Right lobe of liver (tissue), 6 donors: Measurements from ENCODE around the gene NDUFS6. TPM values are rescaled to one million over a fixed set of nuclear protein-coding genes. Genes with fewer than 3 reads are reported as not detected.

Experiments
- ATAC-seq, 4 donors: fragments of 200-7000 bp; cut with Tn5 transposase; one replicate each; pipeline ENCODE4 v1.9.1; 2020; ENCODE audit warnings: mild to moderate bottlenecking in 4 of 4, moderate library complexity in 4 of 4
- DNase-seq, 3 donors: peaks; one replicate each; pipeline ENCODE4 v3.0.0-alpha.2; 2020
- H3K27ac ChIP-seq, 3 donors: fragments of 200-600 bp; one replicate each; pipeline ENCODE4 v1.8.0; 2022
- H3K27me3 ChIP-seq, 2 donors: fragments of 200-600 bp; one replicate each; pipeline ENCODE4 v1.8.0; 2022
- H3K36me3 ChIP-seq, 4 donors: fragments of 200-600 bp; sonication (generic) in 1 of 4; one replicate each; pipeline versions ENCODE4 v1.5.1 to v1.8.0; 2017 to 2022; ENCODE audit warnings: control low read depth in 1 of 4
- H3K4me1 ChIP-seq, 4 donors: fragments of 200-600 bp; sonication (generic) in 1 of 4; one replicate each; pipeline versions ENCODE4 v1.5.1 to v1.8.0; 2017 to 2022; ENCODE audit warnings: control low read depth in 1 of 4
- H3K4me3 ChIP-seq, 3 donors: fragments of 200-600 bp; one replicate each; pipeline ENCODE4 v1.8.0; 2022
- H3K9me3 ChIP-seq, 4 donors: fragments of 200-600 bp; sonication (generic) in 1 of 4; one replicate each; pipeline versions ENCODE4 v1.5.1 to v1.8.0; 2017 to 2022; ENCODE audit warnings: control low read depth in 1 of 4
- CTCF ChIP-seq, 4 donors: fragments of 200-600 bp in 3 of 4; fragments of 450-650 bp in 1 of 4; IDR thresholded peaks; one replicate each; pipeline versions ENCODE4 v1.5.1 to v1.8.0; 2016 to 2022; ENCODE audit warnings: antibody characterized with exemption in 4 of 4, mild to moderate bottlenecking in 2 of 4
- POLR2A ChIP-seq: fragments of 450-650 bp; IDR thresholded peaks from one replicate; pipeline ENCODE4 v1.6.1; 2017; ENCODE audit warnings: antibody characterized with exemption, mild to moderate bottlenecking
- WGBS: methylation state at CpG from one replicate; pipeline ENCODE4 v1.1.6; 2018; ENCODE audit warnings: low coverage, low lambda C conversion rate; ENCODE audit not compliant: insufficient coverage; ENCODE audit errors: missing lambda C conversion rate; 5-methylcytosine and 5-hydroxymethylcytosine counted together
- intact Hi-C, 2 donors: fragments of 100-400 bp; cut with DNase I; formaldehyde crosslinking; loops; one replicate each; pipeline versions ENCODE4 v1.11.2 to v1.14.1; 2022
- total RNA-seq, 6 experiments: library from RNA; depleted of rRNA in 2 of 6; stranded (reverse); fragments of >200 nt in 2 of 6; fragmentation: NEBNext Ultra II Directional in 3 of 6; extraction: Animal tissue kit (Norgen Biotek cat#: 25700) in 3 of 6; gene quantifications; one replicate each; pipeline versions ENCODE4 v1.1.0 to v1.2.4, GENCODE V29; 2016 to 2023
- donor health status: DM: no; HTN: yes; CAD: no.
- donor health status: DM: no; HTN: no; CAD: no.
- donor health status: DM: no; HTN: no; CAD: no.
- donor health status: DM: no; HTN: yes; CAD: no.
- donor health status: DM: no; HTN: yes; CAD: no.

Gene NDUFS6
- total RNA-seq, 6 experiments from 2014 or later, result 16.5 to 57.5 (median 23.7) TPM

DNA sequence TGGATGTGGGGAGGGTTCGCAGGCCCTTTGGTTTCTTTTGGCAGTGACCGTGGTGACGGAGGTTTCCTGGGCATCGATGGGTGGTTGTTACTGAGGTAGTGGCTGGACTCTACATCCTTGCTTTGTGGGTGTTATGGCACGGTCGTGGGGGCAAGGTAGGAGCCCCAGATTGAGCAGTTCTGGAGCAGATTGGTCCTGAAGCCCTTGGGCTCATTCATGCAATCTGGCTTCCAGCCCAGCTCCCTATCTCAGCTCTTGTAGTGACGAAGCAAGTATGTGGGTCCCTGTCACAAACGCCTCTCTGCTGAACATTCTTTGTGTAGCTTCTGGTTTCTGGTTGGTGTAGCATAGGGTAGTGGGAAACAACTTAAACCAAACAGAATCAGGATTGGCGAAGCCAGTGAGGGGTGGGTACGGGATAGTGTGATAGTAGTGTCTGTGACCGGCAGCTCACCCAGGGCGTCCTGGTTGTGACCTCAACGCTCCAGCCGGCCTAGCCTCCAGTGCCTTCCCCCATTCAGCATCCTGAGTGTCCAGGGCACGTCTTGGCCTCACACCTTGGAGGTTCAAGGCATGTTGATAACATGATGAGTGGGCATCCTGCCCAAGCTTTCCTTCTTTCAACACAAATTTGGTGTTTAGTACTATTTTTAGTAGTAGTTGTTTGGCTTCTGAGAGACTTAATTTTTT is 2.9 kb downstream of the NDUFS6 start:
- no peak for DNase-seq

DNA sequence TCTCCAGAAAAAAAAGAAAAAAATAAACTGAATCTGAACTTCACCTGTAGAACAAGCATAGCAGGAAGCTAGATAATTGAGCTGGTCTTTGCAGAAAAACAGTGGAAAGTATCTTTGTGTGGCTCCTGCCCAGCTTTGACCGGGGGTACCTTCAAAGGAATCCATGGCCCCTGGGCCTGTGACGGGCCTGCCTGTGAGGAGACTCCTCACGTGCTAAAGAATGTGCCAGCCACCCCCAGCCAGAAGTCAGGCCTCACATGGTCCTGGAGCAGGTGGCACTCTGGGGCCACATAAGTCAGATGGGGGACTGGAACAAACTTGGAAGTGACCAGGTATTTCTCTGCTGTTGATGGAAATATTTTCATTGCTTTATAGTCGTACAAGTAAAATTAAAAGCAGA is 4.1 kb downstream of the NDUFS6 start:
- peaks cover 0 to 8% (median 3%) of the 10 kb centered on the region in 4 donors for H3K4me1 ChIP-seq
- ATAC-seq, result no peak

More for the DNA sequence above, 2.9 kb downstream of the NDUFS6 start:
- peaks cover 0 to 56% (median 24%) of the 10 kb centered on the region in 4 donors for H3K36me3 ChIP-seq
- no peak overlapping the region for H3K4me3 ChIP-seq
- ATAC-seq, result no peak
- intact Hi-C loops, result no loop called here
- no peaks in the 10 kb centered on the region for H3K9me3 ChIP-seq
- H3K27me3 ChIP-seq, result no peaks in the 10 kb centered on the region
- H3K4me1 ChIP-seq, result peaks cover 0 to 8% (median 3%) of the 10 kb centered on the region in 4 donors
- WGBS, result 100% methylated on average over 3 of the region's 15 CpGs
- no peak overlapping the region for H3K27ac ChIP-seq
- TF ChIP-seq CTCF (IDR thresholded peaks at IDR 0.05) (no peak), POLR2A (no peak)

GRCh38 chr5:1805736-1806135 is 4.5 kb downstream of the NDUFS6 start:
- Histone ChIP-seq H3K9me3 (no peaks in the 10 kb centered on the region), H3K4me1 (peaks cover 0 to 8% (median 3%) of the 10 kb centered on the region in 4 donors), H3K27me3 (no peaks in the 10 kb centered on the region), H3K27ac (no peak overlapping the region), H3K4me3 (no peak overlapping the region), H3K36me3 (peaks cover 0 to 71% (median 30%) of the 10 kb centered on the region in 4 donors)
- no peak for ATAC-seq
- intact Hi-C loops, result no loop called here
- TF ChIP-seq POLR2A (no peak), CTCF (IDR thresholded peaks at IDR 0.05) (no peak)
- WGBS, result 97% methylated on average over 10 of the region's 10 CpGs
- DNase-seq, result no peak

More for the DNA sequence above, 4.1 kb downstream of the NDUFS6 start:
- Histone ChIP-seq H3K9me3 (no peaks in the 10 kb centered on the region), H3K4me3 (no peak overlapping the region), H3K36me3 (peaks cover 0 to 67% (median 30%) of the 10 kb centered on the region in 4 donors), H3K27me3 (no peaks in the 10 kb centered on the region), H3K27ac (no peak overlapping the region)
- DNase-seq, result no peak
- intact Hi-C loops, result no loop called here
- 83% methylated on average over 1 of the region's 4 CpGs for WGBS
- no peak for TF ChIP-seq CTCF (IDR thresholded peaks at IDR 0.05)
- no peak for TF ChIP-seq POLR2A

DNA sequence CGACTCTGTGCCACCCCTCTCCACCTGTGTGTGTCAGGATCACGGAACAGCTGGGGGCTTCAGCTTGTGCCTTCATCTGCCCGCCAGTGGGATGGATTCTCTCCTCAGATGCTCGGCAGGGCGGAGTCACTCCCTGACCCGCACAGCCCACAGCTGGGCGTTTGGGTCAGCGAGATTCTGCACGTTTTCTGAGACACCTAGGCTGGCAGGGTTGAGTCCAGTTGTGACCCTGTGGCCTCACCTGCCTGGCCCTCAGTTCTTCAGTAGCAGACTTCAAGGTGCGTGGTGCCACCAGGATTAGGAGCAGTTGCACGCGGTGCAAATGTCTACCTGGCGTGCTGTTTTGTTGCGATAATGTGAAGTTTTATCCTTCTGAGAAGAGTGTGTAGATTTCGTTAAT is 5.0 kb downstream of the NDUFS6 start:
- Histone ChIP-seq H3K4me3 (no peak overlapping the region), H3K36me3 (peaks cover 0 to 75% (median 33%) of the 10 kb centered on the region in 4 donors), H3K27ac (no peak overlapping the region), H3K27me3 (no peaks in the 10 kb centered on the region), H3K9me3 (no peaks in the 10 kb centered on the region), H3K4me1 (peaks cover 0 to 8% (median 3%) of the 10 kb centered on the region in 4 donors)
- DNase-seq, result no peak
- ATAC-seq, result no peak
- intact Hi-C loops, result no loop called here
- TF ChIP-seq CTCF (IDR thresholded peaks at IDR 0.05) (no peak), POLR2A (no peak)
- WGBS, result 99% methylated on average over 6 of the region's 15 CpGs
